Stimulated activated CD8-positive, alpha-beta memory T cell treated with anti-CD3 and anti-CD28 coated beads, Interleukin-7, amount 100 ng/mL, for 24 hours (primary cell): ENCODE results near the gene NANS.
"Not testable (repeated sequence)": the region's sequence is repeated elsewhere in the genome, so short reads cannot be mapped to it uniquely, and the experiment has no call there.

Source experiments
- DNase-seq: peaks from one replicate; pipeline ENCODE4 v3.0.0-alpha.2; 2020; ENCODE audit warnings: low read depth

The NANS gene

GRCh38 chr9:98038958-98039357, 17.6 kb upstream of the NANS start:
- no peak for DNase-seq

DNA sequence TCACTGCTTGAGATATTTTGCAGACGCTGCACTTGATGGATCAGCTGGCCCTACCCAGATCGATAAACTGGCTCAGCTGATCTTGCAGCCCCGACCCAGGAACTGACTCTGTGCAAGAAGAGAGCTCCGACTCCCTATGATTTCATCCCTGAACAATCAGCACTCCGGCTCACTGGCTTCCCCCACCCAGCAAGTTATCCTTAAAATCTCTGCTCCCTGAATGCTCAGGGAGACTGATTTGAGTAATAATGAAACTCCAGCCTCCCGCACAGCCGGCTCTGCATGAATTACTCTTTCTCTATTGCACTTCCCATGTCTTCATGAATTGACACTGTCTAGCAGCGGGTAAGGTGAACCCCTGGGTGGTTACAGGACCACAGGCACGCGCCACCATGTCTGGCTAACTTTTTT, 16.9 kb upstream of the NANS start:
- DNase-seq: no peak

GRCh38 chr9:98040212-98040611, 16.3 kb upstream of the NANS start:
- DNase-seq: no peak

GRCh38 chr9:98043915-98044314, 12.6 kb upstream of the NANS start:
- no peak for DNase-seq

GRCh38 chr9:98045234-98046179, 11.0 kb upstream of the NANS start:
- DNase-seq: no peak

DNA sequence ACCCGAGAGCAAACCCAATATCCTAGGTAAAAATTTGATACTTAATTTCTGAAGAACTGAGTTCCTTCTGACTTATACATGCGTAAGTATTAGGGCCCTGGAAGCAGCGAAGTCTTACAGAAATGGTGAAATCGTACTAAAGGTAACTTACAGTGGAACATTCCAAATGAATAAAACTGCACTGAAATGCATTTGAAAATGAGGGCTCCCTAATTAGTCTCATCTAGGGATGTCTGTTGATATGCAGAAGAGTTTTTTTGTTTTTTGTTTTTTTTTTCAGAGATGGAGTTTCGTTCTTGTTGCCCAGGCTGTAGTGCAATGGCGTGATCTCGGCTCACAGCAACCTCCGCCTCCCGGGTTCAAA, 10.4 kb upstream of the NANS start:
- no peak for DNase-seq

DNA sequence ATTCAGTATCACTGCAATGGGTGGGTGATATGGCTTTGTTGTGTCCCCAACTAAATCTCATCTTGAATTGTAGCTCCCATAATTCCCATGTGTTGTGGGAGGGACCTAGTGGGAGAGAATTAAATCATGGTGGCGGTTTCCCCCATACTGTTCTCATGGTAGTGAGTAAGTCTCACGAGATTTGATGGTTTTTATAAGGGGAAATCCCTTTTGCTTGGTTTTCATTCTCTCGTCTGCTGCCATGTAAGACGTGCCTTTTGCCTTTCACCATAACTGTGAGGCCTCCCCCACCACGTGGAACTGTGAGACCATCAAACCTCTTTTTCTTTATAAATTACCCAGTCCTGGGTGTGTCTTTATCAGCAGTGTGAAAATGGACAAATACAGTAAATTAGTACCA, 9.5 kb upstream of the NANS start:
- DNase-seq: no peak

DNA sequence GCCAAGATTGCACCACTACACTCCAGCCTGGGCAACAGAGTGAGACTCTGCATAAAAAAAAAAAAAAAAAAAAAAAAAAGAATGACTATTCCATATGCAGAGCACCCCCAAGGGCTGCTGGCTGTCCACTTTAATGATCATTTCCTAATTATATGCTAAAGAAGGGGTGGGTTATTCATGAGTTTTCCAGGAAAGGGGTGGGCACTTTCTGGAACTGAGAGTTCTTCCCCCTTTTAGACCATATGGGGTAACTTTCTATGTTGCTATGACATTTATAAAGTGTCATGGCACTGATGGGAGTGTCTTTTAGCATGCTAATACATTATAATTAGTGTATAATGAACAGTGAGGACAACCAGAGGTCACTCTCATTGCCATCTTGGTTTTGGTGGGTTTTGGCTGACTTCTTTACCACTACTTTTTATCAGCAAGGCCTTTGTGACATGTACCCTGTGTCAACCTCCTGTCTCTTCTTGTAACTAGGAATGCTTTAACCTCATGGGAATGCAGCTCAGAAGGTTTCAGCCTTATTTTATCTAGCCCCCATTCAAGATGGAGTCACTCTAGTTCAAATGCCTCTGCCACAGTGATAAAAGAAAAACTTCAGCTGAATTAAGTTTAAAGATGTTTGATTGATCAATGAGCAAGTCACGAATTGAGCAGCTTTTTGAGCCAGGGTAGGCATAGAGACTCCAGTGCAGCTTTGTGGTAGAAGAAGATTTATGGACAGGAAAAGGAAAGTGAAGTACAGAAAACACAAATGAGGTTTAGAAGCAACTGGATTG, 7.1 kb upstream of the NANS start:
- DNase-seq: no peak

GRCh38 chr9:98050351-98050750, 6.2 kb upstream of the NANS start:
- DNase-seq: no peak

DNA sequence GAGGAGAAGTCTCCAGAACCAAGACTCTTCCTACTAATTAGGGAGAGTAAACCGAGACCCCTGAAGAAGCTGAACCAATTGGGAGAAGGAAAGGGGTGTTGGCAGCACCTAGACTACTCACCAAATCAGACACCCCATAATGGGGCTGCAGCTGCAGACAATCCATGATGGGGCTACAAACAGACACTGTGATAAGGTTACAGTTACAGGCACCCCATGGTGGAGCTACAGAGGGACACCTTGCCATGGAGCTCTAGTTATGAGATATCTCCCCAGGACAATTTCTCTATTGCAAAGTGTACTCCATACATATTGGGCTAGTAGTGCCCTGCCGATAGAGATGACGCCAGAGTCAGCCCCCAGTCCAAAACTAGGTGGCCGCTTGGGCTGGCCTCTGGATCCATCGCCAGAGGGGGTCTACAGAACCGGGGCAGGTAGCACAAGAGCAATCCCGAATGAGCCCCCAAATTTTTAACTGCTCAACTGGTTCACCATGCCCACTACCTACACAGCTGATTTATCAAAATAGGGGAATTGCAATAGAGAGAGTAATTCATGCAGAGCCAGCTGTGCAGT, 2.1 kb upstream of the NANS start:
- DNase-seq: no peak

DNA sequence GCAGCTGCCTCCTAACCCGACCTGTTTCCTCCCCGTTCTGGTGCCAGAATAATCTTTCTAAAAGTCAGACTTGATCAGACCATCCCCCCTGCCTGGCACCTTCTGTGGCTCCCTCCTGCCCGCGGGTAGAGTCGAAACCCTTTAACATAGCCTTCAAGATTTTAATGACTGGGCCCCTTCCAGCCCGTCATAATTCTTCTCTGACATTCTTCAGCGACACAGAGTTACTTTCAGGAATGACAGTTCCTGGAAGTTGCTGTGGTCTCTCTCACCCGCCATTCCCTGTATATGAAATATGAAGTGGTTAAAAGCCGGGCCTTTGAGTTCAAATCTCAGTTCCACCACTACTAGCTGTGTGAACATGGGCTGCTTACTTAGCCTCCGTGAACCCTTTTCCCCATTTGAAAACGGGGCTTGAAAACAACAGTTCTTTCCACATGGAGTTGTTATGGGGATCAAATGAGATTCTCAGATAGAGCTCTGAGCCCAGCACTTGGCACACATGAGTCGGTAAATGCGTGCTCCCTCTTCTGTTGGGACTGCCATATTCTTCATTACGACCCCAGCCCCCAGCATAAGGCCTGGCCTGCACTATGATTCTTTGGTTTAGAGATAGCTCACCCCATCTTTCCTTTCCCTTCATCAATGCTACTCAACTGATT, 737 bp downstream of the NANS start:
- DNase-seq: peak; percentile 20

GRCh38 chr9:98062161-98062560, 5.6 kb downstream of the NANS start:
- no peak for DNase-seq

GRCh38 chr9:98064623-98065392, 8.3 kb downstream of the NANS start:
- DNase-seq: no peak

DNA sequence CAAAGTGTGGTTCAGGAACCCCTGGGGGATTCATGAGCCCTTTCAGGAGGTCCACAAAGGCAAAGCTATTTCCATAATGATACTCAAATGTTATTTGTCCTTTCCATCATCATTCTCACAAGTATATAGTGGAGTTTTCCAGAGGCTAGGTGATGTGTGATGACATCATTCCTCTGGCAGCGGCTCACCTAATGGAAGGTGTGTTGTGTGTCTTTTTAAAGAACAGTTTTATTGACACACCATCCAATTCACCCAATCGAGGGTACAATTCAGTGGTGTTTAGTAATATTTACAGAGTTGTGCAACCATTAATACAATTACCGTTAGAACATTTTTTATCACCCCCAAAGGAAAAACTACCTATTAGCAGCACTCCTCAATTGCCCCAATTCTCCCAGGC, 9.7 kb downstream of the NANS start:
- DNase-seq: no peak

DNA sequence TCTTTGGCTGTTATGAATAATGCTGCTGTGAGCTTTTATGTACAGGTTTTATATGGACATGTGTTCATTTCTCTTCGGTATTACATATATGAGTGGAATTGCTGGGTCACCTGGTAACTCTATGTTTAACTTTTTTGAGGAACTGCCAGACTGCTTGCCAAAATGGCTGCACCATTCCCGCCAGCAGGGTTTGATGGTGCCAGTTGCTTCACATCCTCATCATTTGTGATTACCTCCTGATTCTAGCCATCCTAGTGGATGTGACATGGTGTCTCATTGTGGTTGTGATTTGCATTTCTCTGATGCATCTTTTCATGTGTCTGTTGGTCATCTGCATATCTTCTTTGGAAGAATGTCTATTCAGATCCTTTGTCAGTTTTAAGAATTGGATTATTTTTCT, 10.7 kb downstream of the NANS start:
- DNase-seq: no peak

DNA sequence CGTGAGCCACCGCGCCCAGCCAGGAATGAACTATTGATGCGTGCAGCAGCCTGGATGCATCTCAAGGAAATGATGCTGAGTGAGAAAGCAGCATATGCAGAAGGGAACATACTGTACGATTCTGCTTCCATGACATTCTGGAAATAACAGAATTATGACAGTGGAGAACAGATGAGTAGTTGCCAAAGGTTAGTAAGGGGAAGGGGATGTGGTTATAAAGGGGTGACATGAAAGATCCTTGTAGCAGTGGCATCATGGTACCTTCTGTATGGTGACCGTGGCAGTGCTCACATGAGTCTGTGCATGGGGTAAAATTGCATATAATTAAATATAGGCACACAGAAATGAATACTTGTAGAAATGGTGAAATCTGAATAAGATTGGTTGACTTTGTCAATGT, 13.0 kb downstream of the NANS start:
- DNase-seq: no peak

DNA sequence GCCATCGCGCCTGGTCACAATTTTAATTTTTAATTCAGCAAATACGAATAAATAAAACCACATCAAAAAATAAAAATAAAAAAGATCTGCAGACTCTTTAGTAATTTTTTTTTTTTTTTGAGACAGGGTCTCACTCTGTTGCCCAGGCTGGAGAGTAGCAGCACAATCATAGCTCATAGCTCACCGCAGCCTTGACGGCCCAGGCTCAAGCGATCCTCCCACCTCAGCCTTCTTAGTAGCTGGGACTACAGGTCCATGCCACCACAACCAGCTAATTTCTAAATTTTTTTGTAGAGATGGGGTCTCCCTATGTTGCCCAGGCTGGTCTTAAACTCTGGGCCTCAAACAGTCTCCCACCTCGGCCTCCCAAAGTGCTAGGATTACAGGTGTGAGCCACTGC, 14.2 kb downstream of the NANS start:
- no peak for DNase-seq

- DNase-seq: no peak
These were observed 15.2 kb downstream of the NANS start for GRCh38 chr9:98071737-98072136.

DNA sequence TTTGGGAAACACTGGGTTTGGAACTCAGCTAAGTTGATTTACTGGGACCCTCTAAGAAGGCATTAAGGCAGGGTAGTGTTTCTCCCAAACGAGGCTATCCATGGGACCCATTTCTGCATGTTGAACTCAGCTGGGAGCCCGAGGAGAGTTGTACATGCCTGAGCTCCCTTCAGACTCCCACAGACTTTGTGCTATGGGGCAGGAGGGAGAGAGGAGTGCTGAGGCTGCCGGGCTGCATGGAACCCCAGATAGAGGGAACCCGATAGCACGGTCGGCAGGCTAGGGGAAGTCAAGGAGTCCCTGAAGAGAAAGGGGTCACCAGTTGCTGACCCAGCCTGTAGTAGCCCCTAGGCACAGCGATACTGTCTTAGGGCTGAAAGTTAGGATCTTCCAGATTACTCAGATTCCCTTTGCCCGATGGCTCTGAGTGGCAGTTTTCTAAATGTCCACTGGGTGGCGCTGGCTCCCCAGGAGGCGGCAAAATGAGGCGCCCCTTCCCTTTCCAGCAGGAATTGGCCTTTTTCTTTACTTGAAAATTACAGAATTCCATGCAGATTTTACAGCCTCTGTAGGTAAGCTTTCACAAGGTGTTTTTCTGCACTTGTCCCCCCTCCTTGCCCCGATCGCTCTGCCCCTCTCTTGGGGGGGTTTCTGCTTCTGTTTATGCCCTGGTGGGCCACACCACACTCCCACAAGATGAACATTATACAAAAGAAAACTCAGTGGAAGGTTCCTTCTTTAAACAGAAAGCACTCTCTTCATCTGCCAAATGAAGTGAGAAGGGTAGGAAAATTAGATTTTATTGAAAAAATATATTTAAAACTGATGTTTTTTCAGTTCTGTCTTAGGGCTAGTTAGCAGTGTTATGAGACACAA, 17.8 kb downstream of the NANS start:
- DNase-seq: peak; percentile 39

GRCh38 chr9:98075332-98075805, 18.8 kb downstream of the NANS start:
- no peak for DNase-seq

DNA sequence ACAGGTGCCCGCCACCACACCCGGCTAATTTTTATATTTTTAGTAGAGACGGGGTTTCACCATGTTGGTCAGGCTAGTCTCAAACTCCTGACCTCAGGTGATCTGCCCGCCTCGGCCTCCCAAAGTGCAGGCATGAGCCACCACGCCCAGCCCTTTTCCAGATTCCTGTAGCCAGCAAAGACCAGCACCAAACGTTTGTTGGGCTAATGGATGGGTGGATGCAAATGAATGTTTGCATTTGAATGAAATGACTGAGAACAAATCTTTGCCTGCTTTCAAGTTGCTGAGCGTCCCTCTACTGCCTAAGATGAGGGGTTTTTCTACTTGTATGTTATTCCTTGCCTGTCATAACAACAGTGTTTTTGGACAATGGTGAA, 20.0 kb downstream of the NANS start:
- DNase-seq: not testable (repeated sequence)
